DOHH2 (cell line): Measurements from ENCODE around the gene GOLGA8A.

Source experiments
- CTCF ChIP-seq: fragments of 200-600 bp; sonication (generic); IDR thresholded peaks from one replicate; pipeline ENCODE4 v1.5.1; 2014; ENCODE audit warnings: antibody characterized with exemption, mild to moderate bottlenecking, low read depth, low read length; ENCODE audit not compliant: poor library complexity, severe bottlenecking
- EZH2phosphoT487 ChIP-seq: fragments of 200-600 bp; sonication (generic); IDR thresholded peaks from 2 replicates; pipeline ENCODE4 v1.6.1; 2017; ENCODE audit warnings: borderline replicate concordance, mild to moderate bottlenecking, antibody characterized with exemption, low read length, moderate library complexity, mixed read lengths

DNA sequence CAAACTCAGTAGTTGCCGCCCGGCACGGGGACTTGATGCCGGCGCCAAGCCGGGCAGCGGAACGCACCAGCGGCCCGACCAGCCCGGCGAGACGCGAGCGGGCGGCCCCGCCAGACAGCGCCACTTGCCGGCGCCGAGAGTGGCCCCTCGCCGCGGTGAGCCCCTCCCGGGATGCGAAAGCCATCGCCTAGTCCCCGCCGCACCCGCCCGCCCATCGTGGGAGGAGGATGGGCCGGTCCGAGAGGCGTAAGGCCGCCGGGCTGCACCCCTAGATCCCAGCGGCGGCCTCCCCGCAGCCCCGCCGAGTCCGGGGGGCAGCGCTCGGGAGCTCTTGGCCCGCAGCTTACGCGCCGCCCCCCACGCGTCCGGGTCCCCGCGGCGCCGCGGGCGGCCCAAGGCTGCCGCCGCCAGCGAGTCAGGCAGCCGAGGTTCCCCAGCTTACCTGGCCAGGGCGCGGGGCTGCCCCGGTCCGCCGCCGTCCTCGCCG is 609 bp downstream of the GOLGA8A start:
- TF ChIP-seq CTCF (peak; percentile 32), EZH2phosphoT487 (no peak)
